Prostate gland (tissue), 2 donors: Measurements from ENCODE around the gene GRK1.

ENCODE experiments used
- POLR2AphosphoS5 ChIP-seq: sonication (generic); formaldehyde crosslinking; IDR thresholded peaks from one replicate; pipeline ENCODE4 v1.6.1; 2017; ENCODE audit warnings: antibody characterized with exemption
- TF ChIP-seq, protein P1 (sequence below), 4 experiments: fragments of 200-600 bp in 2 of 4; fragments of 450-650 bp in 2 of 4; sonication (generic) in 2 of 4; IDR thresholded peaks; 1 replicate in 3 of 4; 2 replicates in 1 of 4; pipeline ENCODE4 v1.5.1; 2016 to 2019; ENCODE audit warnings: antibody characterized with exemption in 4 of 4, mild to moderate bottlenecking in 2 of 4, moderate library complexity in 2 of 4

DNA sequence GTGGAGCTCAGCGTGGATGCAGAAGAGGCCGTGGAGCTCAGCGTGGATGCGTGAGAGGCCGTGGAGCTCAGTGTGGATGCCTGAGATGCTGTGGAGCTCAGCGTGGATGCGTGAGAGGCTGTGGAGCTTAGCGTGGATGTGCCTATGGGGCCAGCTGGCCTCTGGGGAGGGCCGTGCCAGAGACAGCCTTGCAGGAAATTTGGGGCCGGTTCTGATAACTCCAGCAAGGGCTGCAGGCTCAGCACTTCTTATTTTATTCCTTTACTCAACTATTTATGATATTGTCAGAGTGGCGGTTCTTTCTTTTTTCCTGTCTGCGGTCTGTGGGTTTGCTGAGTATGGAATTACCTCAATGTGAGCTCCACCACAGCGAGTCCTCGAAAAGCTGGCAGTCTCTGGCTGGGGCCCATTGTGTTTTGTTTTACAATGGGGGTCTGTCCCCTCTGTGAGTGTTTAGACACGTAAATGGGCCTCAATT, 74.2 kb downstream of the GRK1 start:
- TF ChIP-seq, protein P1, sequence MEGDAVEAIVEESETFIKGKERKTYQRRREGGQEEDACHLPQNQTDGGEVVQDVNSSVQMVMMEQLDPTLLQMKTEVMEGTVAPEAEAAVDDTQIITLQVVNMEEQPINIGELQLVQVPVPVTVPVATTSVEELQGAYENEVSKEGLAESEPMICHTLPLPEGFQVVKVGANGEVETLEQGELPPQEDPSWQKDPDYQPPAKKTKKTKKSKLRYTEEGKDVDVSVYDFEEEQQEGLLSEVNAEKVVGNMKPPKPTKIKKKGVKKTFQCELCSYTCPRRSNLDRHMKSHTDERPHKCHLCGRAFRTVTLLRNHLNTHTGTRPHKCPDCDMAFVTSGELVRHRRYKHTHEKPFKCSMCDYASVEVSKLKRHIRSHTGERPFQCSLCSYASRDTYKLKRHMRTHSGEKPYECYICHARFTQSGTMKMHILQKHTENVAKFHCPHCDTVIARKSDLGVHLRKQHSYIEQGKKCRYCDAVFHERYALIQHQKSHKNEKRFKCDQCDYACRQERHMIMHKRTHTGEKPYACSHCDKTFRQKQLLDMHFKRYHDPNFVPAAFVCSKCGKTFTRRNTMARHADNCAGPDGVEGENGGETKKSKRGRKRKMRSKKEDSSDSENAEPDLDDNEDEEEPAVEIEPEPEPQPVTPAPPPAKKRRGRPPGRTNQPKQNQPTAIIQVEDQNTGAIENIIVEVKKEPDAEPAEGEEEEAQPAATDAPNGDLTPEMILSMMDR (IDR thresholded peaks at IDR 0.05): no peak
- TF ChIP-seq POLR2AphosphoS5: no peak
